ENCODE results near the gene RNF126. TPM values are rescaled to one million over a fixed set of nuclear protein-coding genes. Genes with fewer than 3 reads are reported as not detected.

The RNF126 gene
- total RNA-seq, 1 donor from 2014 or later, result 68.0 TPM

GRCh38 chr19:602391-603301 lies 60.4 kb downstream of the RNF126 start:
- no peak for TF ChIP-seq CTCF (IDR thresholded peaks at IDR 0.05)
- TF ChIP-seq POLR2A (IDR thresholded peaks at IDR 0.05), result no peak
- no peak for TF ChIP-seq POLR2AphosphoS5 (IDR thresholded peaks at IDR 0.05; ENCODE audit: insufficient read depth in 1 of 2, low read depth in 1 of 2)

GRCh38 chr19:601790-602189 lies 61.2 kb downstream of the RNF126 start:
- intact Hi-C loops (cut with DNase I), result no loop called here
- Histone ChIP-seq H3K27ac (no peak overlapping the region), H3K4me1 (no peaks in the 10 kb centered on the region), H3K36me3 (no peaks in the 10 kb centered on the region), H3K9me3 (no peaks in the 10 kb centered on the region), H3K4me3 (no peak overlapping the region), H3K27me3 (no peaks in the 10 kb centered on the region)
- TF ChIP-seq CTCF (IDR thresholded peaks at IDR 0.05), result no peak
- TF ChIP-seq POLR2AphosphoS5 (IDR thresholded peaks at IDR 0.05; ENCODE audit: insufficient read depth in 1 of 2, low read depth in 1 of 2), result no peak
- TF ChIP-seq POLR2A (IDR thresholded peaks at IDR 0.05), result no peak
- no peak for DNase-seq (ENCODE audit: extremely low spot score in 2 of 2)

More at GRCh38 chr19:602391-603301, 60.4 kb downstream of the RNF126 start:
- Histone ChIP-seq H3K4me1 (no peaks in the 10 kb centered on the region), H3K9me3 (no peaks in the 10 kb centered on the region), H3K4me3 (no peak overlapping the region), H3K27me3 (no peaks in the 10 kb centered on the region), H3K36me3 (no peaks in the 10 kb centered on the region), H3K27ac (no peak overlapping the region)
- intact Hi-C loops (cut with DNase I), result no loop called here
- DNase-seq (ENCODE audit: extremely low spot score in 2 of 2), result no peak

GRCh38 chr19:601310-601709 lies 61.7 kb downstream of the RNF126 start:
- no peak for DNase-seq (ENCODE audit: extremely low spot score in 2 of 2)
- intact Hi-C loops (cut with DNase I), result no loop called here
- TF ChIP-seq POLR2A (IDR thresholded peaks at IDR 0.05), result no peak
- TF ChIP-seq CTCF (IDR thresholded peaks at IDR 0.05), result no peak
- no peak for TF ChIP-seq POLR2AphosphoS5 (IDR thresholded peaks at IDR 0.05; ENCODE audit: insufficient read depth in 1 of 2, low read depth in 1 of 2)

More at GRCh38 chr19:601310-601709, 61.7 kb downstream of the RNF126 start:
- Histone ChIP-seq H3K27ac (no peak overlapping the region), H3K4me3 (no peak overlapping the region), H3K9me3 (no peaks in the 10 kb centered on the region), H3K36me3 (no peaks in the 10 kb centered on the region), H3K4me1 (no peaks in the 10 kb centered on the region), H3K27me3 (no peaks in the 10 kb centered on the region)

Other genes starting within 250 kb of the RNF126 start
- 26.0 TPM for gene SHC2, start 202.2 kb downstream of the RNF126 start, total RNA-seq
- gene MADCAM1, start 166.7 kb downstream of the RNF126 start, total RNA-seq, result 0.49 TPM
- 39.5 TPM for gene TPGS1, start 155.7 kb downstream of the RNF126 start, total RNA-seq
- gene CDC34, start 131.5 kb downstream of the RNF126 start, total RNA-seq, result 62.6 TPM
- not detected for gene GZMM, start 119.2 kb downstream of the RNF126 start, total RNA-seq
- gene BSG, start 90.6 kb downstream of the RNF126 start, total RNA-seq, result 231 TPM
- gene HCN2, start 73.3 kb downstream of the RNF126 start, total RNA-seq, result 0.25 TPM
- 33.9 TPM for gene POLRMT, start 29.7 kb downstream of the RNF126 start, total RNA-seq
- gene FGF22, start 23.3 kb downstream of the RNF126 start, total RNA-seq, result not detected
- 129 TPM for gene FSTL3, start 13.2 kb upstream of the RNF126 start, total RNA-seq
- not detected for gene PRSS57, start 32.2 kb upstream of the RNF126 start, total RNA-seq
- 40.0 TPM for gene PALM, start 45.7 kb upstream of the RNF126 start, total RNA-seq
- gene MISP, start 87.9 kb upstream of the RNF126 start, total RNA-seq, result 0.49 TPM
- 230 TPM for gene PTBP1, start 134.2 kb upstream of the RNF126 start, total RNA-seq
- gene PLPPR3, start 158.7 kb upstream of the RNF126 start, total RNA-seq, result not detected
- gene AZU1, start 164.6 kb upstream of the RNF126 start, total RNA-seq, result not detected
- not detected for gene PRTN3, start 177.8 kb upstream of the RNF126 start, total RNA-seq
- not detected for gene ELANE, start 189.1 kb upstream of the RNF126 start, total RNA-seq
- gene CFD, start 196.4 kb upstream of the RNF126 start, total RNA-seq, result 2,325 TPM
- gene MED16, start 230.0 kb upstream of the RNF126 start, total RNA-seq, result 46.9 TPM
- gene RNU6-9, start 230.3 kb upstream of the RNF126 start, total RNA-seq, result not detected